ENCODE results near the gene SH3GL1. TPM values are rescaled to one million over a fixed set of nuclear protein-coding genes. Genes with fewer than 3 reads are reported as not detected.

Gene SH3GL1
- total RNA-seq, 1 donor from 2014 or later, result 49.2 TPM

GRCh38 chr19:4327252-4327876 is 73.0 kb downstream of the SH3GL1 start:
- H3K4me1 Mint-ChIP-seq (ENCODE audit: low read depth), result peaks cover 17% of the 10 kb centered on the region
- no peaks in the 10 kb centered on the region for H3K9me3 Mint-ChIP-seq
- intact Hi-C loops (cut with micrococcal nuclease), result loop anchor here (10.0 kb wide), 1 partner anchor 147 kb away; the partner anchor contains the start of gene HDGFL2
- peak overlapping the region; percentile 83 for H3K4me3 Mint-ChIP-seq (ENCODE audit: low read depth)
- peaks cover 3% of the 10 kb centered on the region for H3K27me3 Mint-ChIP-seq (ENCODE audit: low read depth)
- H3K36me3 Mint-ChIP-seq (ENCODE audit: low read depth), result peaks cover 3% of the 10 kb centered on the region
- DNase-seq (ENCODE audit: low spot score), result peak; percentile 66
- peak overlapping the region; percentile 38 for H3K27ac Mint-ChIP-seq

GRCh38 chr19:4326837-4327251 is 73.5 kb downstream of the SH3GL1 start:
- H3K27me3 Mint-ChIP-seq (ENCODE audit: low read depth), result peaks cover 3% of the 10 kb centered on the region
- H3K4me3 Mint-ChIP-seq (ENCODE audit: low read depth), result peak overlapping the region; percentile 83
- peaks cover 3% of the 10 kb centered on the region for H3K36me3 Mint-ChIP-seq (ENCODE audit: low read depth)
- no peak for DNase-seq (ENCODE audit: low spot score)
- intact Hi-C loops (cut with micrococcal nuclease), result loop anchor here (10.0 kb wide), 1 partner anchor 148 kb away; the partner anchor contains the start of gene HDGFL2
- H3K9me3 Mint-ChIP-seq, result peaks cover under 1% of the 10 kb centered on the region
- peaks cover 17% of the 10 kb centered on the region for H3K4me1 Mint-ChIP-seq (ENCODE audit: low read depth)
- H3K27ac Mint-ChIP-seq, result no peak overlapping the region

- DNase-seq (ENCODE audit: low spot score), result no peak
- H3K27ac Mint-ChIP-seq, result no peak overlapping the region
- H3K4me1 Mint-ChIP-seq (ENCODE audit: low read depth), result peaks cover 17% of the 10 kb centered on the region
- peaks cover 6% of the 10 kb centered on the region for H3K9me3 Mint-ChIP-seq
- intact Hi-C loops (cut with micrococcal nuclease), result loop anchor here (10.0 kb wide), 1 partner anchor 148 kb away; the partner anchor contains the start of gene HDGFL2
- H3K36me3 Mint-ChIP-seq (ENCODE audit: low read depth), result peaks cover 3% of the 10 kb centered on the region
- peaks cover 3% of the 10 kb centered on the region for H3K27me3 Mint-ChIP-seq (ENCODE audit: low read depth)
- peak overlapping the region; percentile 38 for H3K4me3 Mint-ChIP-seq (ENCODE audit: low read depth)
These were observed 74.0 kb downstream of the SH3GL1 start for GRCh38 chr19:4326215-4326836.

GRCh38 chr19:4324228-4324627 is 76.1 kb downstream of the SH3GL1 start:
- peaks cover 3% of the 10 kb centered on the region for H3K27me3 Mint-ChIP-seq (ENCODE audit: low read depth)
- H3K9me3 Mint-ChIP-seq, result peaks cover 25% of the 10 kb centered on the region
- no peak overlapping the region for H3K27ac Mint-ChIP-seq
- intact Hi-C loops (cut with micrococcal nuclease), result loop anchor here (10.0 kb wide), 1 partner anchor 151 kb away; the partner anchor contains the start of gene HDGFL2
- H3K4me3 Mint-ChIP-seq (ENCODE audit: low read depth), result no peak overlapping the region
- no peak for DNase-seq (ENCODE audit: low spot score)
- peaks cover 12% of the 10 kb centered on the region for H3K36me3 Mint-ChIP-seq (ENCODE audit: low read depth)
- peaks cover 14% of the 10 kb centered on the region for H3K4me1 Mint-ChIP-seq (ENCODE audit: low read depth)

- Mint-ChIP-seq H3K4me1 (ENCODE audit: low read depth) (peaks cover 14% of the 10 kb centered on the region), H3K36me3 (ENCODE audit: low read depth) (peaks cover 17% of the 10 kb centered on the region), H3K27me3 (ENCODE audit: low read depth) (peaks cover 3% of the 10 kb centered on the region), H3K27ac (no peak overlapping the region), H3K9me3 (peaks cover 30% of the 10 kb centered on the region), H3K4me3 (ENCODE audit: low read depth) (no peak overlapping the region)
- DNase-seq (ENCODE audit: low spot score), result no peak
- intact Hi-C loops (cut with micrococcal nuclease), result loop anchor here (10.0 kb wide), 1 partner anchor 151 kb away; the partner anchor contains the start of gene HDGFL2
These were observed 76.7 kb downstream of the SH3GL1 start for GRCh38 chr19:4323692-4324091.

- Mint-ChIP-seq H3K4me1 (ENCODE audit: low read depth) (peaks cover 14% of the 10 kb centered on the region), H3K9me3 (peaks cover 36% of the 10 kb centered on the region), H3K36me3 (ENCODE audit: low read depth) (peaks cover 23% of the 10 kb centered on the region), H3K27me3 (ENCODE audit: low read depth) (peaks cover 3% of the 10 kb centered on the region), H3K27ac (no peak overlapping the region), H3K4me3 (ENCODE audit: low read depth) (no peak overlapping the region)
- no peak for DNase-seq (ENCODE audit: low spot score)
- intact Hi-C loops (cut with micrococcal nuclease), result loop anchor here (10.0 kb wide), 1 partner anchor 152 kb away; the partner anchor contains the start of gene HDGFL2
These were observed 77.2 kb downstream of the SH3GL1 start for GRCh38 chr19:4322942-4323665.

- H3K9me3 Mint-ChIP-seq, result peaks cover 36% of the 10 kb centered on the region
- no peak overlapping the region for H3K27ac Mint-ChIP-seq
- H3K4me1 Mint-ChIP-seq (ENCODE audit: low read depth), result no peaks in the 10 kb centered on the region
- intact Hi-C loops (cut with micrococcal nuclease), result loop anchor here (10.0 kb wide), 1 partner anchor 154 kb away; the partner anchor contains the start of gene HDGFL2
- H3K36me3 Mint-ChIP-seq (ENCODE audit: low read depth), result peaks cover 34% of the 10 kb centered on the region
- no peak for DNase-seq (ENCODE audit: low spot score)
- no peak overlapping the region for H3K4me3 Mint-ChIP-seq (ENCODE audit: low read depth)
- no peaks in the 10 kb centered on the region for H3K27me3 Mint-ChIP-seq (ENCODE audit: low read depth)
These were observed 79.9 kb downstream of the SH3GL1 start for GRCh38 chr19:4320419-4320818.

- Mint-ChIP-seq H3K4me3 (ENCODE audit: low read depth) (no peak overlapping the region), H3K9me3 (peaks cover 36% of the 10 kb centered on the region), H3K27me3 (ENCODE audit: low read depth) (no peaks in the 10 kb centered on the region), H3K27ac (no peak overlapping the region), H3K4me1 (ENCODE audit: low read depth) (no peaks in the 10 kb centered on the region), H3K36me3 (ENCODE audit: low read depth) (peaks cover 34% of the 10 kb centered on the region)
- intact Hi-C loops (cut with micrococcal nuclease), result no loop called here
- DNase-seq (ENCODE audit: low spot score), result no peak
These were observed 81.2 kb downstream of the SH3GL1 start for GRCh38 chr19:4319067-4319718.

- H3K36me3 Mint-ChIP-seq (ENCODE audit: low read depth), result peaks cover 34% of the 10 kb centered on the region
- no peaks in the 10 kb centered on the region for H3K27me3 Mint-ChIP-seq (ENCODE audit: low read depth)
- no peaks in the 10 kb centered on the region for H3K4me1 Mint-ChIP-seq (ENCODE audit: low read depth)
- H3K4me3 Mint-ChIP-seq (ENCODE audit: low read depth), result no peak overlapping the region
- DNase-seq (ENCODE audit: low spot score), result no peak
- H3K9me3 Mint-ChIP-seq, result peaks cover 36% of the 10 kb centered on the region
- H3K27ac Mint-ChIP-seq, result no peak overlapping the region
- intact Hi-C loops (cut with micrococcal nuclease), result no loop called here
These were observed 81.9 kb downstream of the SH3GL1 start for GRCh38 chr19:4318460-4318859.

GRCh38 chr19:4316956-4317355 is 83.4 kb downstream of the SH3GL1 start:
- peaks cover 34% of the 10 kb centered on the region for H3K36me3 Mint-ChIP-seq (ENCODE audit: low read depth)
- no peaks in the 10 kb centered on the region for H3K27me3 Mint-ChIP-seq (ENCODE audit: low read depth)

GRCh38 chr19:4313847-4314490 is 86.4 kb downstream of the SH3GL1 start:
- Mint-ChIP-seq H3K27ac (no peak overlapping the region), H3K9me3 (peaks cover 8% of the 10 kb centered on the region), H3K27me3 (ENCODE audit: low read depth) (no peaks in the 10 kb centered on the region), H3K36me3 (ENCODE audit: low read depth) (peaks cover 28% of the 10 kb centered on the region), H3K4me1 (ENCODE audit: low read depth) (no peaks in the 10 kb centered on the region), H3K4me3 (ENCODE audit: low read depth) (no peak overlapping the region)
- no peak for DNase-seq (ENCODE audit: low spot score)
- intact Hi-C loops (cut with micrococcal nuclease), result no loop called here

More at GRCh38 chr19:4316956-4317355, 83.4 kb downstream of the SH3GL1 start:
- DNase-seq (ENCODE audit: low spot score), result no peak
- H3K9me3 Mint-ChIP-seq, result peaks cover 36% of the 10 kb centered on the region
- H3K27ac Mint-ChIP-seq, result no peak overlapping the region
- no peaks in the 10 kb centered on the region for H3K4me1 Mint-ChIP-seq (ENCODE audit: low read depth)
- intact Hi-C loops (cut with micrococcal nuclease), result no loop called here
- no peak overlapping the region for H3K4me3 Mint-ChIP-seq (ENCODE audit: low read depth)
